ENCODE data around the gene LHPP.

The LHPP gene

GRCh38 chr10:124520558-124521428 is 59.2 kb downstream of the LHPP start:
- DNase-seq (ENCODE audit: low read depth in 2 of 2): no peak

- DNase-seq (ENCODE audit: low read depth in 2 of 2): no peak
Observed at GRCh38 chr10:124521429-124521871, 59.8 kb downstream of the LHPP start.

- no peak for DNase-seq (ENCODE audit: low read depth in 2 of 2)
Observed at GRCh38 chr10:124522131-124522932, 60.7 kb downstream of the LHPP start.

- no peak for DNase-seq (ENCODE audit: low read depth in 2 of 2)
Observed at GRCh38 chr10:124522933-124523871, 61.6 kb downstream of the LHPP start.

GRCh38 chr10:124523901-124524300 is 62.3 kb downstream of the LHPP start:
- DNase-seq (ENCODE audit: low read depth in 2 of 2): no peak

GRCh38 chr10:124524991-124525653 is 63.5 kb downstream of the LHPP start:
- no peak for DNase-seq (ENCODE audit: low read depth in 2 of 2)

- DNase-seq (ENCODE audit: low read depth in 2 of 2): no peak
Observed at GRCh38 chr10:124525751-124526600, 64.4 kb downstream of the LHPP start.

- DNase-seq (ENCODE audit: low read depth in 2 of 2): no peak
Observed at GRCh38 chr10:124526621-124527267, 65.1 kb downstream of the LHPP start.

GRCh38 chr10:124527874-124528395 is 66.3 kb downstream of the LHPP start:
- DNase-seq (ENCODE audit: low read depth in 2 of 2): no peak

GRCh38 chr10:124529661-124530214 is 68.1 kb downstream of the LHPP start:
- DNase-seq (ENCODE audit: low read depth in 2 of 2): no peak

GRCh38 chr10:124530215-124530665 is 68.6 kb downstream of the LHPP start:
- DNase-seq (ENCODE audit: low read depth in 2 of 2): peak; percentile 73 to 77

- DNase-seq (ENCODE audit: low read depth in 2 of 2): no peak
Observed at GRCh38 chr10:124530816-124531215, 69.2 kb downstream of the LHPP start.

- no peak for DNase-seq (ENCODE audit: low read depth in 2 of 2)
Observed at GRCh38 chr10:124532106-124532641, 70.6 kb downstream of the LHPP start.

- no peak for DNase-seq (ENCODE audit: low read depth in 2 of 2)
Observed at GRCh38 chr10:124532788-124533187, 71.2 kb downstream of the LHPP start.

GRCh38 chr10:124533266-124533665 is 71.6 kb downstream of the LHPP start:
- no peak for DNase-seq (ENCODE audit: low read depth in 2 of 2)

GRCh38 chr10:124534231-124534798 is 72.7 kb downstream of the LHPP start:
- no peak for DNase-seq (ENCODE audit: low read depth in 2 of 2)

- no peak for DNase-seq (ENCODE audit: low read depth in 2 of 2)
Observed at GRCh38 chr10:124534826-124535601, 73.4 kb downstream of the LHPP start.

Data from stimulated activated CD8-positive, alpha-beta memory T cell treated with anti-CD3 and anti-CD28 coated beads, Interleukin-7, amount 100 ng/mL, for 4 hours (primary cell).